HCT116 (cell line): ENCODE data around the gene SLC11A1. TPM values are rescaled to one million over a fixed set of nuclear protein-coding genes. Genes with fewer than 3 reads are reported as not detected.

Experiments
- ATAC-seq: fragments of 200-7000 bp; cut with Tn5 transposase; 2 replicates; pipeline ENCODE4 v1.9.1; 2020; ENCODE audit warnings: mild to moderate bottlenecking, moderate library complexity
- BruUV-seq: library from RNA; stranded (reverse); fragments of 400-500 nt; replicated peaks from 2 replicates; lab custom pipeline; 2021; lab: Mats Ljungman, UMichigan
- CTCF ChIA-PET: fragments of 300-600 bp; sonication (Branson Sonifier 250); formaldehyde crosslinking; loops from one replicate; lab custom pipeline; 2021; ENCODE audit warnings: antibody characterized with exemption; lab: Charles Lee
- POLR2A ChIA-PET: fragments of 300-600, 350-600 bp; sonication (Branson Sonifier 250); formaldehyde crosslinking; loops from one replicate; lab custom pipeline; 2021; ENCODE audit warnings: antibody characterized with exemption; lab: Charles Lee
- RAD21 ChIA-PET, 2 experiments: fragments of 300-600 bp; sonication (Branson Sonifier 250); formaldehyde crosslinking; loops; one replicate each; lab custom pipeline; 2023; ENCODE audit warnings: low total read pairs in 2 of 2; ENCODE audit not compliant: uncharacterized antibody in 2 of 2, unreplicated experiment in 2 of 2, low non-redundant PET in 1 of 2; lab: Charles Lee
- DNase-seq: peaks from one replicate; pipeline ENCODE4 v3.0.0-alpha.2; 2010; ENCODE audit warnings: low read depth, low spot score
- H2AFZ ChIP-seq: fragments of 200-600 bp; shearing (Covaris generic), sonication (generic); 2 replicates; pipeline ENCODE4 v1.6.1; 2017; ENCODE audit warnings: low read depth, mixed run types, mixed read lengths, antibody characterized with exemption, low read length; ENCODE audit not compliant: poor library complexity, severe bottlenecking
- H3K27ac ChIP-seq: 2 replicates; pipeline ENCODE4 v1.5.1; 2012; ENCODE audit warnings: low read depth, low read length
- H3K27me3 ChIP-seq: fragments of 200-600 bp; sonication (generic); 2 replicates; pipeline ENCODE4 v1.6.1; 2016; ENCODE audit warnings: mixed run types, low read length, mixed read lengths; ENCODE audit not compliant: insufficient read depth
- H3K36me3 ChIP-seq, 2 experiments: fragments of 200-500 bp in 1 of 2; fragments of 200-600 bp in 1 of 2; sonication (Bioruptor generic) in 1 of 2; sonication (generic) in 1 of 2; 2 replicates each; pipeline versions ENCODE4 v1.5.1 to v1.6.1; 2014 to 2016; ENCODE audit warnings: low read length in 2 of 2, inconsistent platforms in 1 of 2, mixed read lengths in 1 of 2, mixed run types in 1 of 2; ENCODE audit not compliant: insufficient read depth in 2 of 2, control insufficient read depth in 1 of 2
- H3K4me1 ChIP-seq, 2 experiments: fragments of 200-600 bp in 1 of 2; sonication (generic) in 1 of 2; 2 replicates each; pipeline versions ENCODE4 v1.5.1 to v1.6.1; 2012 to 2017; ENCODE audit warnings: low read length in 2 of 2, inconsistent platforms in 1 of 2, mild to moderate bottlenecking in 1 of 2, mixed read lengths in 1 of 2, mixed run types in 1 of 2, moderate library complexity in 1 of 2; ENCODE audit not compliant: insufficient read depth in 2 of 2, control insufficient read depth in 1 of 2
- H3K4me2 ChIP-seq: fragments of 200-600 bp; sonication (generic); 2 replicates; pipeline ENCODE4 v1.6.1; 2017; ENCODE audit warnings: mixed run types, low read length, mixed read lengths
- H3K4me3 ChIP-seq, 2 experiments: fragments of 200-600 bp in 1 of 2; sonication (generic) in 1 of 2; replicated peaks in 1 of 2; 2 replicates each; pipeline ENCODE4 v1.5.1; 2011 to 2016; ENCODE audit warnings: low read length in 2 of 2, control low read depth in 1 of 2, low read depth in 1 of 2, mild to moderate bottlenecking in 1 of 2, mixed read lengths in 1 of 2, mixed run types in 1 of 2
- H3K79me2 ChIP-seq: fragments of 200-600 bp; sonication (generic); 2 replicates; pipeline ENCODE4 v1.6.1; 2017; ENCODE audit warnings: mild to moderate bottlenecking, mixed run types, low read length, moderate library complexity, mixed read lengths; ENCODE audit not compliant: insufficient read depth
- H3K9ac ChIP-seq: fragments of 200-600 bp; sonication (generic); 2 replicates; pipeline ENCODE4 v1.6.1; 2016; ENCODE audit warnings: low read length, mixed read lengths
- H3K9me2 ChIP-seq: fragments of 200-600 bp; sonication (generic), shearing (Covaris generic); 2 replicates; pipeline ENCODE4 v1.6.1; 2017; ENCODE audit warnings: mixed run types, mild to moderate bottlenecking, moderate library complexity; ENCODE audit not compliant: insufficient read depth
- H3K9me3 ChIP-seq, 2 experiments: fragments of 200-500 bp in 1 of 2; fragments of 200-600 bp in 1 of 2; sonication (Bioruptor generic) in 1 of 2; sonication (generic) in 1 of 2; 2 replicates each; pipeline ENCODE4 v1.6.1; 2014 to 2017; ENCODE audit warnings: low read length in 2 of 2, mixed read lengths in 2 of 2, inconsistent platforms in 1 of 2, low read depth in 1 of 2, mild to moderate bottlenecking in 1 of 2, mixed run types in 1 of 2, moderate library complexity in 1 of 2; ENCODE audit not compliant: control insufficient read depth in 1 of 2, insufficient read depth in 1 of 2
- H4K20me1 ChIP-seq: fragments of 200-600 bp; sonication (generic), shearing (Covaris generic); 2 replicates; pipeline ENCODE4 v1.6.1; 2017; ENCODE audit warnings: mixed run types, mild to moderate bottlenecking, moderate library complexity; ENCODE audit not compliant: insufficient read depth
- CEBPB ChIP-seq: IDR thresholded peaks from 2 replicates; pipeline ENCODE4 v1.6.1; 2012; ENCODE audit warnings: low read depth
- CTCF ChIP-seq, 3 experiments: fragments of 200-600 bp in 1 of 3; sonication (generic) in 1 of 3; IDR thresholded peaks in 2 of 3; conservative IDR thresholded peaks in 1 of 3; 2 replicates each; pipeline ENCODE4 v1.5.1; 2012 to 2017; ENCODE audit warnings: low read depth in 2 of 3, low read length in 2 of 3, antibody characterized with exemption in 1 of 3, borderline replicate concordance in 1 of 3, control low read depth in 1 of 3, mild to moderate bottlenecking in 1 of 3, mixed read lengths in 1 of 3, mixed run types in 1 of 3, moderate library complexity in 1 of 3; ENCODE audit not compliant: insufficient read depth in 1 of 3
- FOSL1 ChIP-seq: IDR thresholded peaks from 2 replicates; pipeline ENCODE4 v1.6.1; 2012; ENCODE audit warnings: low read depth
- POLR2A ChIP-seq: IDR thresholded peaks from 2 replicates; pipeline ENCODE4 v1.7.0; 2011; ENCODE audit warnings: borderline replicate concordance; ENCODE audit not compliant: insufficient read depth, insufficient read length; ENCODE audit errors: extremely low read depth
- SIN3A ChIP-seq: IDR thresholded peaks from 2 replicates; pipeline ENCODE4 v1.6.1; 2012; ENCODE audit warnings: low read depth
- YY1 ChIP-seq: IDR thresholded peaks from 2 replicates; pipeline ENCODE4 v1.6.1; 2011; ENCODE audit warnings: low read length, low read depth, moderate library complexity, mild to moderate bottlenecking; ENCODE audit not compliant: insufficient replicate concordance; ENCODE audit errors: extremely low read depth
- ZFX ChIP-seq: fragments of 450-650 bp; IDR thresholded peaks from 2 replicates; pipeline ENCODE4 v1.6.1; 2017
- intact Hi-C: fragments of 100-400 bp; cut with micrococcal nuclease; formaldehyde crosslinking; loops from 2 replicates; pipeline ENCODE4 v1.10.0; 2022
- total RNA-seq: library from RNA; stranded (reverse); gene quantifications from one replicate; pipeline ENCODE4 v1.2.1, GENCODE V29; 2021; ENCODE audit not compliant: unreplicated experiment
- TF ChIP-seq, protein P1 (sequence below): IDR thresholded peaks from 2 replicates; pipeline ENCODE4 v1.6.1; 2012; ENCODE audit warnings: low read depth
- TF ChIP-seq, protein P2 (sequence below): IDR thresholded peaks from 2 replicates; pipeline ENCODE4 v1.6.1; 2011; ENCODE audit warnings: mild to moderate bottlenecking, low read length, moderate library complexity; ENCODE audit not compliant: insufficient replicate concordance; ENCODE audit errors: extremely low read depth
- TF ChIP-seq, protein P3 (sequence below): IDR thresholded peaks from 2 replicates; pipeline ENCODE4 v1.6.1; 2012
- TF ChIP-seq, protein P4 (sequence below): IDR thresholded peaks from 2 replicates; pipeline ENCODE4 v1.6.1; 2012

Gene SLC11A1
- total RNA-seq, 1 experiment from 2014 or later = 0.42 TPM

DNA sequence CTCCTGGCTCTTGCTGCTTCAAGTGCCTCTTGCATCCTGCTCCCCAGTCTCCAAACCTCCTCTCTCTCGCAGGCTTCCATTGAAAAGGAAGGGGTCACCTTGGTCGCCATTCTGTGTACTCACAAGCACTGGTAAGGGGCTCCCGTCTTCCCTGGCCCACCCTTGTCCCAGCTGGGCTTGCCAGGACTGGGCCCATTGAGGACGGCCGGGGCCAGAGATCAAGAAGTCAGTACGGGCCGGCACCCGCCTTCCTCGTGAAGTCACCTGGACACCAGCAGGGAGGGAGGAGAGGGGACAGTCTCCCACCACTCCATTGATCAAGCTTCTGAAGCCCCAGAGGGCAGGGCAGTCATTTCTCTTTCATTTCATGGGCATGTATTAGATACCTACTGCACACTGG is 41.4 kb upstream of the SLC11A1 start (continued):
- TF ChIP-seq CTCF (IDR thresholded peaks at IDR 0.05 in 2 of 3, conservative IDR thresholded peaks at IDR 0.05 in 1 of 3; ENCODE audit: borderline replicate concordance in 1 of 3, insufficient read depth in 1 of 3, low read depth in 2 of 3, low read length in 2 of 3) (no peak), POLR2A (no peak)
- TF ChIP-seq, protein P1, sequence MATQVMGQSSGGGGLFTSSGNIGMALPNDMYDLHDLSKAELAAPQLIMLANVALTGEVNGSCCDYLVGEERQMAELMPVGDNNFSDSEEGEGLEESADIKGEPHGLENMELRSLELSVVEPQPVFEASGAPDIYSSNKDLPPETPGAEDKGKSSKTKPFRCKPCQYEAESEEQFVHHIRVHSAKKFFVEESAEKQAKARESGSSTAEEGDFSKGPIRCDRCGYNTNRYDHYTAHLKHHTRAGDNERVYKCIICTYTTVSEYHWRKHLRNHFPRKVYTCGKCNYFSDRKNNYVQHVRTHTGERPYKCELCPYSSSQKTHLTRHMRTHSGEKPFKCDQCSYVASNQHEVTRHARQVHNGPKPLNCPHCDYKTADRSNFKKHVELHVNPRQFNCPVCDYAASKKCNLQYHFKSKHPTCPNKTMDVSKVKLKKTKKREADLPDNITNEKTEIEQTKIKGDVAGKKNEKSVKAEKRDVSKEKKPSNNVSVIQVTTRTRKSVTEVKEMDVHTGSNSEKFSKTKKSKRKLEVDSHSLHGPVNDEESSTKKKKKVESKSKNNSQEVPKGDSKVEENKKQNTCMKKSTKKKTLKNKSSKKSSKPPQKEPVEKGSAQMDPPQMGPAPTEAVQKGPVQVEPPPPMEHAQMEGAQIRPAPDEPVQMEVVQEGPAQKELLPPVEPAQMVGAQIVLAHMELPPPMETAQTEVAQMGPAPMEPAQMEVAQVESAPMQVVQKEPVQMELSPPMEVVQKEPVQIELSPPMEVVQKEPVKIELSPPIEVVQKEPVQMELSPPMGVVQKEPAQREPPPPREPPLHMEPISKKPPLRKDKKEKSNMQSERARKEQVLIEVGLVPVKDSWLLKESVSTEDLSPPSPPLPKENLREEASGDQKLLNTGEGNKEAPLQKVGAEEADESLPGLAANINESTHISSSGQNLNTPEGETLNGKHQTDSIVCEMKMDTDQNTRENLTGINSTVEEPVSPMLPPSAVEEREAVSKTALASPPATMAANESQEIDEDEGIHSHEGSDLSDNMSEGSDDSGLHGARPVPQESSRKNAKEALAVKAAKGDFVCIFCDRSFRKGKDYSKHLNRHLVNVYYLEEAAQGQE = no peak

GRCh38 chr2:218341381-218341780 is 40.7 kb upstream of the SLC11A1 start:
- Histone ChIP-seq H3K9me3 (no peaks in the 10 kb centered on the region), H4K20me1 (no peaks in the 10 kb centered on the region), H3K4me3 (no peak overlapping the region), H3K4me1 (peaks cover 3 to 4% of the 10 kb centered on the region in 2 experiments; a peak in 2 of 4 replicates), H3K9me2 (no peaks in the 10 kb centered on the region), H3K9ac (no peak overlapping the region), H3K27ac (no peak overlapping the region), H3K79me2 (no peaks in the 10 kb centered on the region), H3K27me3 (no peaks in the 10 kb centered on the region), H3K4me2 (no peak overlapping the region), H3K36me3 (no peaks in the 10 kb centered on the region), H2AFZ (no peak overlapping the region)
- ChIA-PET RAD21 (no interaction called here), CTCF (no interaction called here), POLR2A (no interaction called here)
- ATAC-seq (no peak), DNase-seq (no peak)
- intact Hi-C loops = no loop called here
- BruUV-seq = no TSS peak
- TF ChIP-seq FOSL1 = no peak
- TF ChIP-seq, protein P2, sequence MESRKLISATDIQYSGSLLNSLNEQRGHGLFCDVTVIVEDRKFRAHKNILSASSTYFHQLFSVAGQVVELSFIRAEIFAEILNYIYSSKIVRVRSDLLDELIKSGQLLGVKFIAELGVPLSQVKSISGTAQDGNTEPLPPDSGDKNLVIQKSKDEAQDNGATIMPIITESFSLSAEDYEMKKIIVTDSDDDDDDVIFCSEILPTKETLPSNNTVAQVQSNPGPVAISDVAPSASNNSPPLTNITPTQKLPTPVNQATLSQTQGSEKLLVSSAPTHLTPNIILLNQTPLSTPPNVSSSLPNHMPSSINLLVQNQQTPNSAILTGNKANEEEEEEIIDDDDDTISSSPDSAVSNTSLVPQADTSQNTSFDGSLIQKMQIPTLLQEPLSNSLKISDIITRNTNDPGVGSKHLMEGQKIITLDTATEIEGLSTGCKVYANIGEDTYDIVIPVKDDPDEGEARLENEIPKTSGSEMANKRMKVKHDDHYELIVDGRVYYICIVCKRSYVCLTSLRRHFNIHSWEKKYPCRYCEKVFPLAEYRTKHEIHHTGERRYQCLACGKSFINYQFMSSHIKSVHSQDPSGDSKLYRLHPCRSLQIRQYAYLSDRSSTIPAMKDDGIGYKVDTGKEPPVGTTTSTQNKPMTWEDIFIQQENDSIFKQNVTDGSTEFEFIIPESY = no peak
- TF ChIP-seq CTCF (IDR thresholded peaks at IDR 0.05 in 2 of 3, conservative IDR thresholded peaks at IDR 0.05 in 1 of 3; ENCODE audit: borderline replicate concordance in 1 of 3, insufficient read depth in 1 of 3, low read depth in 2 of 3, low read length in 2 of 3) = no peak
- TF ChIP-seq YY1 = no peak
- TF ChIP-seq, protein P3, sequence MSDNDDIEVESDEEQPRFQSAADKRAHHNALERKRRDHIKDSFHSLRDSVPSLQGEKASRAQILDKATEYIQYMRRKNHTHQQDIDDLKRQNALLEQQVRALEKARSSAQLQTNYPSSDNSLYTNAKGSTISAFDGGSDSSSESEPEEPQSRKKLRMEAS = no peak
- TF ChIP-seq, protein P4, sequence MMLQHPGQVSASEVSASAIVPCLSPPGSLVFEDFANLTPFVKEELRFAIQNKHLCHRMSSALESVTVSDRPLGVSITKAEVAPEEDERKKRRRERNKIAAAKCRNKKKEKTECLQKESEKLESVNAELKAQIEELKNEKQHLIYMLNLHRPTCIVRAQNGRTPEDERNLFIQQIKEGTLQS = no peak
- TF ChIP-seq ZFX = no peak
- no peak for TF ChIP-seq SIN3A
- no peak for TF ChIP-seq CEBPB
